ENCODE data around the gene MALRD1.
A peak's percentile ranks its signal among the peaks of the same experiment; 100 is the strongest.

The MALRD1 gene

DNA sequence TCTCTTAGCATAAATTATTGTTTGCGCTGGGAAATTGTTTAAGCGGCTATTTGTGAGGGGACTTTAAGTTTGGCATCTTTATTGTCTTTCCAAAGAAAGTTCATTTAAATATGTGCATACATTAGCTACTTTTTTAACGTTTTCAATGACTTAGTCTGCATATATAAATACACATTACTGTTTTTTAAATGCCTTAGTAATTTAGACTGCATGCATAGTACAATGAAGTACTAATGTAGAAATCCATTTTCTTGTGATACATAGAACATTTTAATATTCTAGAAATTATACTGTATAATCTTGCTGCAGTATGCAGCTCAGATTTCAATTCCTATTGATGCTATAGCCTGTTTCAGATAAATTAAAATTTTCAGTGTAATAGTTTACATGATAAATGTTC is 325.4 kb downstream of the MALRD1 start:
- Histone ChIP-seq H3K36me3 (ENCODE audit: control insufficient read depth, insufficient read depth, low read length, severe bottlenecking) (no peaks in the 10 kb centered on the region), H3K4me3 (ENCODE audit: low read length) (no peak overlapping the region), H3K4me1 (ENCODE audit: control insufficient read depth, insufficient read depth, low read length) (no peaks in the 10 kb centered on the region), H3K9me3 (ENCODE audit: control insufficient read depth, low read length) (no peaks in the 10 kb centered on the region), H3K9ac (ENCODE audit: low read length) (no peak overlapping the region), H3K27me3 (replicated peaks; ENCODE audit: control insufficient read depth, insufficient read depth, low read length) (no peaks in the 10 kb centered on the region)
- DNase-seq (ENCODE audit: low read depth), result no peak

- Histone ChIP-seq H3K4me1 (ENCODE audit: control insufficient read depth, insufficient read depth, low read length) (no peaks in the 10 kb centered on the region), H3K4me3 (ENCODE audit: low read length) (no peak overlapping the region), H3K27me3 (replicated peaks; ENCODE audit: control insufficient read depth, insufficient read depth, low read length) (no peaks in the 10 kb centered on the region), H3K9ac (ENCODE audit: low read length) (no peak overlapping the region), H3K9me3 (ENCODE audit: control insufficient read depth, low read length) (peaks cover 3% of the 10 kb centered on the region), H3K36me3 (ENCODE audit: control insufficient read depth, insufficient read depth, low read length, severe bottlenecking) (no peaks in the 10 kb centered on the region)
- no peak for DNase-seq (ENCODE audit: low read depth)
Observed at GRCh38 chr10:19385846-19386450, 337.3 kb downstream of the MALRD1 start.

DNA sequence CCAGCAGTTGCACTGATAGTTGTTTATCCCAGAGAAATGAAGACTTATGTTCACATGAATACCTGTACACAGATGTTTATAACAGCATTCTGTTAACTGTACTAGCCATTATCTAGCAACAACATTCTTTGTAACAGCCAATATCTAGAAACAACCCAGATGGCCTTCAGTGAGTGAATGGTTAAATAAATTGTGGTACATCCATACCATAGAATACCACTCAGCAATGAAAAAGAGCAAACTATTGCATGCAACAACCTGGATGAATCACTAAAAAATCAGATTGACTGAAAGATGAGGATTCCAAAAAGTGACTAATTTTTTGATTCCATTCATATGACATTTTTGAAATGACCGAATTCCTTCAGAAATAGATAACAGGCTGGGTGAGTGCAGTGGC is 360.3 kb downstream of the MALRD1 start:
- H3K4me1 ChIP-seq (ENCODE audit: control insufficient read depth, insufficient read depth, low read length), result no peaks in the 10 kb centered on the region
- no peaks in the 10 kb centered on the region for H3K9me3 ChIP-seq (ENCODE audit: control insufficient read depth, low read length)
- H3K9ac ChIP-seq (ENCODE audit: low read length), result no peak overlapping the region
- no peak for DNase-seq (ENCODE audit: low read depth)
- H3K4me3 ChIP-seq (ENCODE audit: low read length), result no peak overlapping the region
- H3K27me3 ChIP-seq (replicated peaks; ENCODE audit: control insufficient read depth, insufficient read depth, low read length), result no peaks in the 10 kb centered on the region
- H3K36me3 ChIP-seq (ENCODE audit: control insufficient read depth, insufficient read depth, low read length, severe bottlenecking), result no peaks in the 10 kb centered on the region

- H3K27me3 ChIP-seq (replicated peaks; ENCODE audit: control insufficient read depth, insufficient read depth, low read length), result no peaks in the 10 kb centered on the region
- DNase-seq (ENCODE audit: low read depth), result no peak
Observed at GRCh38 chr10:19411119-19411518, 362.5 kb downstream of the MALRD1 start.

GRCh38 chr10:19412531-19412930 is 363.9 kb downstream of the MALRD1 start:
- H3K4me3 ChIP-seq (ENCODE audit: low read length), result no peak overlapping the region
- no peaks in the 10 kb centered on the region for H3K36me3 ChIP-seq (ENCODE audit: control insufficient read depth, insufficient read depth, low read length, severe bottlenecking)
- no peaks in the 10 kb centered on the region for H3K9me3 ChIP-seq (ENCODE audit: control insufficient read depth, low read length)
- peak; percentile 60 for DNase-seq (ENCODE audit: low read depth)
- H3K9ac ChIP-seq (ENCODE audit: low read length), result no peak overlapping the region
- H3K27me3 ChIP-seq (replicated peaks; ENCODE audit: control insufficient read depth, insufficient read depth, low read length), result no peaks in the 10 kb centered on the region
- H3K4me1 ChIP-seq (ENCODE audit: control insufficient read depth, insufficient read depth, low read length), result no peaks in the 10 kb centered on the region

More at GRCh38 chr10:19411119-19411518, 362.5 kb downstream of the MALRD1 start:
- no peaks in the 10 kb centered on the region for H3K36me3 ChIP-seq (ENCODE audit: control insufficient read depth, insufficient read depth, low read length, severe bottlenecking)
- H3K4me3 ChIP-seq (ENCODE audit: low read length), result no peak overlapping the region
- no peak overlapping the region for H3K9ac ChIP-seq (ENCODE audit: low read length)
- no peaks in the 10 kb centered on the region for H3K9me3 ChIP-seq (ENCODE audit: control insufficient read depth, low read length)
- H3K4me1 ChIP-seq (ENCODE audit: control insufficient read depth, insufficient read depth, low read length), result no peaks in the 10 kb centered on the region

DNA sequence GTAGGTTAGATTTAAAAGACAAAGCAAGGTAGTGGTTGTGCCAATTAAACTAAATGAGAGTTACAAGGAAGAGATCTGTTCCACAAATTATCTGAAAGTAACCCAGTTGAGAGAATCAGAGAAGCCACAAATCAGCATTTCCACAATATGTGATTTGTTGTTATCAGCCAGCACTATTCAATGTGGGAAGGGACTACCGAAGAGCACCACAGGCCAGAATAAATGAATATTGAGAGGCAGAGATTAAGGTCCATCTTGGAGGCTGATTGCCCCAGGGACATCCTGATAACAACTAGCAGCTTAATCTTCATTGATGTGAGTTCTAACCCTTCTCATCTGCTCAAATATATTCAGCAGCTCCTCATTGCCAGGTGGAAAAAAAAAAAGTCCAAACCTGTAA is 367.6 kb downstream of the MALRD1 start:
- no peak overlapping the region for H3K4me3 ChIP-seq (ENCODE audit: low read length)
- DNase-seq (ENCODE audit: low read depth), result no peak
- H3K4me1 ChIP-seq (ENCODE audit: control insufficient read depth, insufficient read depth, low read length), result no peaks in the 10 kb centered on the region

DNA sequence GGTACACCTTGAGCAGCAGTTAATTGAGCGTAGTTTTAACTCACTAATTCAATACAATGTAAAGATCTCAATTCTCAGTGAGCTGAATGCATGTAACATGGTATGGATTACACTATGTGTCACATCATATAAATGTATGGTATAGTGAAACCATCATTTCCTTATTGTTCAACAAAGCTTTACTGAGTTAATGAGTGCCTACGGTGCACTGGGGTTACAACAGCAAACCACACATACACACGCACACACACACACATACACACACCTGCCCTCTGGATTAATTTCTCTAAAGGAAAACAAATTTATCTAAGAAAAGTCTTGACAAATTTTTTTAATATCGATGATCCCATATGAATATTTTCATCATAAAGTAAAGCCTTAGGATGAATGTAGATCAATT is 369.1 kb downstream of the MALRD1 start:
- Histone ChIP-seq H3K27me3 (replicated peaks; ENCODE audit: control insufficient read depth, insufficient read depth, low read length) (no peaks in the 10 kb centered on the region), H3K4me3 (ENCODE audit: low read length) (no peak overlapping the region), H3K9ac (ENCODE audit: low read length) (no peak overlapping the region), H3K9me3 (ENCODE audit: control insufficient read depth, low read length) (no peaks in the 10 kb centered on the region), H3K4me1 (ENCODE audit: control insufficient read depth, insufficient read depth, low read length) (no peaks in the 10 kb centered on the region), H3K36me3 (ENCODE audit: control insufficient read depth, insufficient read depth, low read length, severe bottlenecking) (no peaks in the 10 kb centered on the region)
- no peak for DNase-seq (ENCODE audit: low read depth)

More for the DNA sequence above, 367.6 kb downstream of the MALRD1 start:
- no peak overlapping the region for H3K9ac ChIP-seq (ENCODE audit: low read length)
- no peaks in the 10 kb centered on the region for H3K9me3 ChIP-seq (ENCODE audit: control insufficient read depth, low read length)
- H3K27me3 ChIP-seq (replicated peaks; ENCODE audit: control insufficient read depth, insufficient read depth, low read length), result no peaks in the 10 kb centered on the region
- no peaks in the 10 kb centered on the region for H3K36me3 ChIP-seq (ENCODE audit: control insufficient read depth, insufficient read depth, low read length, severe bottlenecking)

DNA sequence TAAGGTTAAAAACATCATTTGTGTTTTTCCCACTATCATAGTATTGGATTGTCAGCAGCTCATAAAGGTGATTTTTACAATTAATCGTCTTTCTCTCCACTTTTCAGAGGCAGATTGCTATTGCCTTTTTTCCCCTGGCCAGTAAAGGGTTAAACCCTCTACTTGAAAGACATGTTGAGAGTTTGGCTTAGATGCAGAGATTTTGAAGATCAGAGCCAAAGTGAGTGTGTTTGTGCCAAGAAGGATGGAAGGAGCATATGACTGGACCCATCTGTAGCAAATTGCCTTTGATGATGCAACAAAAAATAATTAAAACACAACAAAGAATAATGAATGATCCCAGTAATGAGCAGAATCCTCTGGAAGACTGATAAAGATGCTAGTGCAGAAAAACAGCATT is 373.1 kb downstream of the MALRD1 start:
- no peaks in the 10 kb centered on the region for H3K27me3 ChIP-seq (replicated peaks; ENCODE audit: control insufficient read depth, insufficient read depth, low read length)
- no peak for DNase-seq (ENCODE audit: low read depth)
- H3K4me3 ChIP-seq (ENCODE audit: low read length), result no peak overlapping the region
- H3K9ac ChIP-seq (ENCODE audit: low read length), result no peak overlapping the region
- H3K4me1 ChIP-seq (ENCODE audit: control insufficient read depth, insufficient read depth, low read length), result no peaks in the 10 kb centered on the region
- H3K9me3 ChIP-seq (ENCODE audit: control insufficient read depth, low read length), result no peaks in the 10 kb centered on the region
- H3K36me3 ChIP-seq (ENCODE audit: control insufficient read depth, insufficient read depth, low read length, severe bottlenecking), result no peaks in the 10 kb centered on the region

GRCh38 chr10:19426034-19426433 is 377.4 kb downstream of the MALRD1 start:
- Histone ChIP-seq H3K4me1 (ENCODE audit: control insufficient read depth, insufficient read depth, low read length) (no peaks in the 10 kb centered on the region), H3K9me3 (ENCODE audit: control insufficient read depth, low read length) (no peaks in the 10 kb centered on the region), H3K9ac (ENCODE audit: low read length) (no peak overlapping the region), H3K4me3 (ENCODE audit: low read length) (no peak overlapping the region), H3K27me3 (replicated peaks; ENCODE audit: control insufficient read depth, insufficient read depth, low read length) (no peaks in the 10 kb centered on the region), H3K36me3 (ENCODE audit: control insufficient read depth, insufficient read depth, low read length, severe bottlenecking) (no peaks in the 10 kb centered on the region)
- no peak for DNase-seq (ENCODE audit: low read depth)

GRCh38 chr10:19431622-19432351 is 383.2 kb downstream of the MALRD1 start:
- Histone ChIP-seq H3K36me3 (ENCODE audit: control insufficient read depth, insufficient read depth, low read length, severe bottlenecking) (no peaks in the 10 kb centered on the region), H3K4me1 (ENCODE audit: control insufficient read depth, insufficient read depth, low read length) (no peaks in the 10 kb centered on the region), H3K27me3 (replicated peaks; ENCODE audit: control insufficient read depth, insufficient read depth, low read length) (no peaks in the 10 kb centered on the region), H3K4me3 (ENCODE audit: low read length) (no peak overlapping the region), H3K9ac (ENCODE audit: low read length) (no peak overlapping the region), H3K9me3 (ENCODE audit: control insufficient read depth, low read length) (no peaks in the 10 kb centered on the region)
- no peak for DNase-seq (ENCODE audit: low read depth)

- H3K9ac ChIP-seq (ENCODE audit: low read length), result no peak overlapping the region
- no peak overlapping the region for H3K4me3 ChIP-seq (ENCODE audit: low read length)
- no peaks in the 10 kb centered on the region for H3K36me3 ChIP-seq (ENCODE audit: control insufficient read depth, insufficient read depth, low read length, severe bottlenecking)
- H3K4me1 ChIP-seq (ENCODE audit: control insufficient read depth, insufficient read depth, low read length), result peaks cover 14% of the 10 kb centered on the region
- no peaks in the 10 kb centered on the region for H3K9me3 ChIP-seq (ENCODE audit: control insufficient read depth, low read length)
- no peak for DNase-seq (ENCODE audit: low read depth)
- no peaks in the 10 kb centered on the region for H3K27me3 ChIP-seq (replicated peaks; ENCODE audit: control insufficient read depth, insufficient read depth, low read length)
Observed at GRCh38 chr10:19449860-19450259, 401.3 kb downstream of the MALRD1 start.

All from adipocyte (in vitro differentiated cells).